Skin epidermis (tissue), 12 donors: ENCODE data around the gene LY6G6F.

Experiments used
- H3K27ac ChIP-seq, 21 experiments: fragments of 200-600 bp; sonication (generic) in 11 of 21; one replicate each; pipeline ENCODE4 v1.5.0; 2020; ENCODE audit warnings: mild to moderate bottlenecking in 3 of 21, inconsistent platforms in 2 of 21, moderate library complexity in 2 of 21
- H3K4me3 ChIP-seq, 7 experiments: fragments of 200-600 bp; sonication (generic) in 2 of 7; one replicate each; pipeline ENCODE4 v1.5.0; 2020; ENCODE audit warnings: inconsistent platforms in 2 of 7, mild to moderate bottlenecking in 2 of 7, moderate library complexity in 1 of 7

Gene LY6G6F

GRCh38 chr6:31669676-31670075 lies 37.0 kb upstream of the LY6G6F start, which contains the start of gene LY6G5B:
Gene LY6G5B (plus strand): TSS chr6:31669976. CDS start chr6:31670951, 975 bp downstream.
- no peak within 1 kb of the TSS for H3K4me3 ChIP-seq
- H3K27ac ChIP-seq = peak within 1 kb of the TSS in 2 of 21 experiments; percentile 5 to 24

GRCh38 chr6:31676322-31676903 lies 30.3 kb upstream of the LY6G6F start:
- H3K27ac ChIP-seq = no peak overlapping the region

GRCh38 chr6:31676904-31677303 lies 29.8 kb upstream of the LY6G6F start:
- H3K27ac ChIP-seq = no peak overlapping the region

More at GRCh38 chr6:31676322-31676903, 30.3 kb upstream of the LY6G6F start:
- H3K4me3 ChIP-seq = no peak overlapping the region

GRCh38 chr6:31677955-31678354 lies 28.7 kb upstream of the LY6G6F start:
- Histone ChIP-seq H3K4me3 (no peak overlapping the region), H3K27ac (no peak overlapping the region)

More at GRCh38 chr6:31676904-31677303, 29.8 kb upstream of the LY6G6F start:
- no peak overlapping the region for H3K4me3 ChIP-seq

GRCh38 chr6:31680226-31681134 lies 26.2 kb upstream of the LY6G6F start, which contains the start of gene LY6G5C:
Gene LY6G5C (minus strand): TSS chr6:31681067. CDS start chr6:31680373, 694 bp downstream.
- Histone ChIP-seq H3K4me3 (peak within 1 kb of the TSS; percentile 27 to 52 (median 46)), H3K27ac (peak within 1 kb of the TSS in 19 of 21 experiments; percentile 3 to 87 (median 63))

GRCh38 chr6:31681135-31681671 lies 25.5 kb upstream of the LY6G6F start:
- Histone ChIP-seq H3K4me3 (peak overlapping the region; percentile 27 to 52 (median 46)), H3K27ac (peak overlapping the region in 19 of 21 experiments; percentile 3 to 87 (median 63))

- H3K4me3 ChIP-seq = no peak overlapping the region
- no peak overlapping the region for H3K27ac ChIP-seq
Measured at GRCh38 chr6:31683591-31683990, 23.1 kb upstream of the LY6G6F start.

GRCh38 chr6:31686483-31686882 lies 20.2 kb upstream of the LY6G6F start:
- H3K27ac ChIP-seq = no peak overlapping the region

GRCh38 chr6:31687321-31687720 lies 19.3 kb upstream of the LY6G6F start:
- no peak overlapping the region for H3K4me3 ChIP-seq
- no peak overlapping the region for H3K27ac ChIP-seq

More at GRCh38 chr6:31686483-31686882, 20.2 kb upstream of the LY6G6F start:
- H3K4me3 ChIP-seq = no peak overlapping the region

- no peak overlapping the region for H3K4me3 ChIP-seq
- H3K27ac ChIP-seq = no peak overlapping the region
Measured at GRCh38 chr6:31687860-31688693, 18.6 kb upstream of the LY6G6F start.

GRCh38 chr6:31689249-31690110 lies 17.2 kb upstream of the LY6G6F start:
- H3K4me3 ChIP-seq = no peak overlapping the region
- no peak overlapping the region for H3K27ac ChIP-seq

- no peak overlapping the region for H3K27ac ChIP-seq
Measured at GRCh38 chr6:31690231-31691077, 16.2 kb upstream of the LY6G6F start.

GRCh38 chr6:31691078-31691463 lies 15.6 kb upstream of the LY6G6F start:
- no peak overlapping the region for H3K4me3 ChIP-seq
- H3K27ac ChIP-seq = no peak overlapping the region

More at GRCh38 chr6:31690231-31691077, 16.2 kb upstream of the LY6G6F start:
- H3K4me3 ChIP-seq = no peak overlapping the region

GRCh38 chr6:31691564-31692108 lies 15.0 kb upstream of the LY6G6F start:
- no peak overlapping the region for H3K27ac ChIP-seq
- H3K4me3 ChIP-seq = no peak overlapping the region

GRCh38 chr6:31692353-31692752 lies 14.3 kb upstream of the LY6G6F start:
- Histone ChIP-seq H3K4me3 (no peak overlapping the region), H3K27ac (no peak overlapping the region)

GRCh38 chr6:31692886-31693285 lies 13.8 kb upstream of the LY6G6F start:
- Histone ChIP-seq H3K27ac (no peak overlapping the region), H3K4me3 (no peak overlapping the region)

- H3K4me3 ChIP-seq = no peak overlapping the region
- no peak overlapping the region for H3K27ac ChIP-seq
Measured at GRCh38 chr6:31693535-31693934, 13.1 kb upstream of the LY6G6F start.
